Measurements from ENCODE around the gene IL32. TPM values are rescaled to one million over a fixed set of nuclear protein-coding genes. Genes with fewer than 3 reads are reported as not detected.
A peak's percentile ranks its signal among the peaks of the same experiment; 100 is the strongest.

Gene IL32
- total RNA-seq, 2 donors from 2014 or later = 2.0 to 4.0 TPM

- Histone ChIP-seq H3K27me3 (ENCODE audit: control insufficient read depth, insufficient read depth, low read length, poor library complexity, severe bottlenecking) (no peaks in the 10 kb centered on the region), H3K4me1 (ENCODE audit: control insufficient read depth, insufficient read depth, low read length) (peaks cover 10% of the 10 kb centered on the region), H3K9ac (ENCODE audit: extremely low read depth, low read length, poor library complexity, severe bottlenecking) (peak overlapping the region; percentile 30), H3K36me3 (ENCODE audit: control insufficient read depth, insufficient read depth, low read length) (no peaks in the 10 kb centered on the region), H3K27ac (ENCODE audit: low read depth, low read length) (peak overlapping the region; percentile 53), H3K4me3 (ENCODE audit: low read length) (no peak overlapping the region), H3K9me3 (ENCODE audit: control insufficient read depth, low read length) (no peaks in the 10 kb centered on the region)
- peak; percentile 89 for DNase-seq
- Mint-ChIP-seq H3K36me3 (ENCODE audit: low read depth) (no peaks in the 10 kb centered on the region), H3K27me3 (ENCODE audit: insufficient read depth) (no peaks in the 10 kb centered on the region), H3K27ac (peak overlapping the region; percentile 95), H3K4me1 (peaks cover 31% of the 10 kb centered on the region), H3K9me3 (no peaks in the 10 kb centered on the region), H3K4me3 (peak overlapping the region; percentile 31)
- no peak for TF ChIP-seq CTCF (conservative IDR thresholded peaks at IDR 0.05)
- 52 to 62% methylated on average over 18 to 27 of the region's 27 CpGs for WGBS, 2 experiments (ENCODE audit: insufficient coverage in 1 of 2, insufficient read length in 1 of 2)
These were observed 36.5 kb downstream of the IL32 start for GRCh38 chr16:3101841-3102470.

GRCh38 chr16:3106205-3106928, 40.9 kb downstream of the IL32 start:
- H3K4me3 ChIP-seq (ENCODE audit: low read length) = peak overlapping the region; percentile 82
- peak overlapping the region; percentile 93 for H3K27ac Mint-ChIP-seq
- H3K36me3 Mint-ChIP-seq (ENCODE audit: low read depth) = no peaks in the 10 kb centered on the region
- no peaks in the 10 kb centered on the region for H3K36me3 ChIP-seq (ENCODE audit: control insufficient read depth, insufficient read depth, low read length)
- no peaks in the 10 kb centered on the region for H3K9me3 Mint-ChIP-seq
- peak; percentile 98 for DNase-seq
- no peak overlapping the region for H3K27ac ChIP-seq (ENCODE audit: low read depth, low read length)
- no peak for TF ChIP-seq CTCF (conservative IDR thresholded peaks at IDR 0.05)
- peaks cover 4% of the 10 kb centered on the region for H3K27me3 Mint-ChIP-seq (ENCODE audit: insufficient read depth)
- peaks cover 11% of the 10 kb centered on the region for H3K4me1 Mint-ChIP-seq
- H3K4me1 ChIP-seq (ENCODE audit: control insufficient read depth, insufficient read depth, low read length) = no peaks in the 10 kb centered on the region
- H3K4me3 Mint-ChIP-seq = peak overlapping the region; percentile 61
- 0 to 1% methylated on average over 14 to 74 of the region's 74 CpGs for WGBS, 2 experiments (ENCODE audit: insufficient coverage in 1 of 2, insufficient read length in 1 of 2)
- H3K9me3 ChIP-seq (ENCODE audit: control insufficient read depth, low read length) = no peaks in the 10 kb centered on the region
- peak overlapping the region; percentile 53 for H3K9ac ChIP-seq (ENCODE audit: extremely low read depth, low read length, poor library complexity, severe bottlenecking)
- no peaks in the 10 kb centered on the region for H3K27me3 ChIP-seq (ENCODE audit: control insufficient read depth, insufficient read depth, low read length, poor library complexity, severe bottlenecking)

GRCh38 chr16:3112058-3112880, 46.8 kb downstream of the IL32 start, which contains the start of gene ZNF205:
TSS of gene ZNF205 (plus strand) at chr16:3112586. CDS start at chr16:3113431, 845 bp downstream.
- Histone ChIP-seq H3K4me1 (ENCODE audit: control insufficient read depth, insufficient read depth, low read length) (peaks cover 8% of the 10 kb centered on the region), H3K9ac (ENCODE audit: extremely low read depth, low read length, poor library complexity, severe bottlenecking) (peak within 1 kb of the TSS; percentile 62), H3K9me3 (ENCODE audit: control insufficient read depth, low read length) (no peaks in the 10 kb centered on the region), H3K27me3 (ENCODE audit: control insufficient read depth, insufficient read depth, low read length, poor library complexity, severe bottlenecking) (no peaks in the 10 kb centered on the region), H3K4me3 (ENCODE audit: low read length) (peak within 1 kb of the TSS; percentile 95), H3K36me3 (ENCODE audit: control insufficient read depth, insufficient read depth, low read length) (peaks cover 17% of the 10 kb centered on the region), H3K27ac (ENCODE audit: low read depth, low read length) (no peak within 1 kb of the TSS)
- DNase-seq = peak; percentile 95
- peaks cover 18% of the 10 kb centered on the region for H3K36me3 Mint-ChIP-seq (ENCODE audit: low read depth)
- peaks cover 18% of the 10 kb centered on the region for H3K4me1 Mint-ChIP-seq
- peak within 1 kb of the TSS; percentile 82 for H3K4me3 Mint-ChIP-seq
- no peaks in the 10 kb centered on the region for H3K9me3 Mint-ChIP-seq
- TF ChIP-seq CTCF (conservative IDR thresholded peaks at IDR 0.05) = no peak
- H3K27ac Mint-ChIP-seq = peak within 1 kb of the TSS; percentile 84
- WGBS, 2 experiments (ENCODE audit: insufficient coverage in 1 of 2, insufficient read length in 1 of 2) = 12 to 14% methylated on average over 10 to 20 of the region's 23 CpGs
- peaks cover 4% of the 10 kb centered on the region for H3K27me3 Mint-ChIP-seq (ENCODE audit: insufficient read depth)

All from endodermal cell (in vitro differentiated cells).